Stimulated activated CD8-positive, alpha-beta memory T cell treated with anti-CD3 and anti-CD28 coated beads, Interleukin-12 subunit alpha, Interleukin-12 subunit beta, amount 100 ng/mL, for 24 hours (primary cell): ENCODE data around the gene CLEC4M.
"Not testable (repeated sequence)": the region's sequence is repeated elsewhere in the genome, so short reads cannot be mapped to it uniquely, and the experiment has no call there.

ENCODE experiments used
- DNase-seq: peaks from one replicate; pipeline ENCODE4 v3.0.0-alpha.2; 2020; ENCODE audit errors: extremely low read depth

CLEC4M gene

GRCh38 chr19:7811989-7812388, 48.9 kb downstream of the CLEC4M start:
- DNase-seq = no peak

DNA sequence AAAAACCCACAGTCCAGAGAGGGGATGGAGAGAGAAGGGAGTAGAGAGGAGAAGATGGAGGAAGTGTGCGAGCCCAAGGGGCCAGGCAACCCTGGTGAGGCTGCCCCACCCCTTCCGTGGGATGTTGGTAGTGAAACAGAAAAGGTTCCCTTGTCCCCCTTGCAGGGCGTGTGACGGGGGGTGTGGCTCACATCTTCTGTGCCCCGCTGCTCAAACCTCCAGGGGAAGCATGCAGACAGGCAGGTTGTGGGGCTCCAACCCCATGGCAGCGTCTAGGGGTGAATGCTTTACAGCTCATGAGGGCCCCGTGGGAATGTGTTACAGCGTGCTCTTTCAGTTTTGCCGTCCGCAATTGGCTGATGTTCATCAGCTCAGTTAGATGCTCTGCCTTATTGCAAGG, 52.3 kb downstream of the CLEC4M start:
- DNase-seq = no peak

- DNase-seq = not testable (repeated sequence)
Observed at GRCh38 chr19:7816040-7816439, 53.0 kb downstream of the CLEC4M start.

- DNase-seq = no peak
Observed at GRCh38 chr19:7817801-7818200, 54.8 kb downstream of the CLEC4M start.

DNA sequence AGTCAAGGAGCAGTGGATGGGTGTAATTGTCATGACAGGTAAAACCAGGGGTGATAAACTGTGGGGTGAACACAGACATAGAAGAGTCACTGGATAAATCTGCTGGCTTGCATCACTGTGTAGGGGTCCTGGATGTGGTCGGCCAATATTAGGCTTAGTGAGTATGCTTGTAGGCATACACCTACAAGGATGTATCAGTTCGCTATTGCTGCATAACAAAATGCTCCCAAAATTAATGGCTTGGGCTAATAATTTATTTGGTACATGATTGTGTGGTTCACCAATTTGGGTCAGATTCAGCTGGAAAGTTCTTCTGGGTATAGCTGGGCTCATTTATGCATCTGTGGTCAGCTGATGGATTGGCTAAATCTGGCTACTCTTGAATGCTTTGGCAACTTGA, 55.8 kb downstream of the CLEC4M start:
- no peak for DNase-seq
